GM19240 (cell line): ENCODE results near the gene SLC27A3.
A peak's percentile ranks its signal among the peaks of the same experiment; 100 is the strongest.
"Not testable (repeated sequence)": the region's sequence is repeated elsewhere in the genome, so short reads cannot be mapped to it uniquely, and the experiment has no call there.

Experiments used
- DNase-seq: peaks from one replicate; pipeline ENCODE4 v3.0.0; 2011; ENCODE audit warnings: low spot score; ENCODE audit not compliant: insufficient read length

SLC27A3 gene

GRCh38 chr1:153779781-153780541, 4.8 kb downstream of the SLC27A3 start:
- DNase-seq, result no peak

- no peak for DNase-seq
Observed at GRCh38 chr1:153780551-153780950, 5.3 kb downstream of the SLC27A3 start.

GRCh38 chr1:153782648-153783047, 7.4 kb downstream of the SLC27A3 start:
- DNase-seq, result not testable (repeated sequence)

GRCh38 chr1:153783233-153784190, 8.3 kb downstream of the SLC27A3 start:
- peak; percentile 76 for DNase-seq

GRCh38 chr1:153786038-153786790, 11.0 kb downstream of the SLC27A3 start:
- no peak for DNase-seq

- DNase-seq, result no peak
Observed at GRCh38 chr1:153789478-153790034, 14.3 kb downstream of the SLC27A3 start.

GRCh38 chr1:153790313-153790965, 15.2 kb downstream of the SLC27A3 start:
- DNase-seq, result no peak

- DNase-seq, result peak; percentile 82
Observed at GRCh38 chr1:153790966-153791647, 15.9 kb downstream of the SLC27A3 start.

GRCh38 chr1:153791648-153792253, 16.5 kb downstream of the SLC27A3 start:
- peak; percentile 26 for DNase-seq

GRCh38 chr1:153792631-153793041, 17.4 kb downstream of the SLC27A3 start:
- DNase-seq, result no peak

GRCh38 chr1:153793261-153793972, 18.2 kb downstream of the SLC27A3 start:
- DNase-seq, result no peak

- DNase-seq, result no peak
Observed at GRCh38 chr1:153793973-153794615, 18.9 kb downstream of the SLC27A3 start.

- no peak for DNase-seq
Observed at GRCh38 chr1:153794624-153795329, 19.6 kb downstream of the SLC27A3 start.

GRCh38 chr1:153795330-153795837, 20.2 kb downstream of the SLC27A3 start:
- no peak for DNase-seq

- no peak for DNase-seq
Observed at GRCh38 chr1:153795934-153796785, 21.0 kb downstream of the SLC27A3 start.

- DNase-seq, result peak; percentile 73
Observed at GRCh38 chr1:153796786-153797659, 21.8 kb downstream of the SLC27A3 start.
